ENCODE results near the gene NDUFS7. TPM values are rescaled to one million over a fixed set of nuclear protein-coding genes. Genes with fewer than 3 reads are reported as not detected.

Gene NDUFS7
- total and polyA plus RNA-seq, 9 of the 15 experiments (the other 6 are each of a cell fraction or from before 2014, with no cell fraction given), result 6.0 to 271 (median 60.6) TPM

DNA sequence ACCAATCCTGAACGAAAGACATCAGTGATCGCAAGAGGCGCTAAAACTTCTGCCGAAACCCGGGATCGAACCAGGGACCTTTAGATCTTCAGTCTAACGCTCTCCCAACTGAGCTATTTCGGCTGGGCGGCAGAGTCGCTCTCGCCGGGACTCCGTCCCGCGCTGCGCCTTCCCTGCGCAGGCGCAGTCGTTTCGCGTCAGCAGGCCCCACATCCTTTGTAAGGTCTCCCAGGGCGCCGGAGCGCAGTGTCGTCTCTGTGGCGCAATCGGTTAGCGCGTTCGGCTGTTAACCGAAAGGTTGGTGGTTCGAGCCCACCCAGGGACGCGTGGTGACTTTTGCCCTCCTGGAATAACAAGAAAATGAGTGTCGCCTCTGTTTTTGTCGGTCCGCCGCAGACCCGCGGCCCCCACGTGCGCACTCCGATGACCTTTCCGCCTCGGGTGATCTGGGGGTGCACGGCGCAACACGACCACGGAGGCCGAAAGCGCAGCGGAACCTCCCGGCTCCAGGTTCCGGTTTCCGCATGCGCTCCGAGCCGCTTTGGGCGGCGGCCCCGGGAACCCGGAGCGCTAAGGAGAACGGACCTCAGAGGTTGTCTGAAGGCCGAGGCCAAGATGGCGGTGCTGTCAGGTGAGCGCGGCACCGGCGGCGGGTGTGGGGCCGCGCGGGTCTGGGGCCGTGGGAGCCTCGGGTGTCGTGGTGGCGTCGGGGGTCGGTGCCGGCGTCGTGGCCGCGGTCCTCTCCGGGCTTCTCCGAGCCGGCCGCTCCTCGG lies at the start of gene NDUFS7 (continued):
- TF ChIP-seq, protein P1, sequence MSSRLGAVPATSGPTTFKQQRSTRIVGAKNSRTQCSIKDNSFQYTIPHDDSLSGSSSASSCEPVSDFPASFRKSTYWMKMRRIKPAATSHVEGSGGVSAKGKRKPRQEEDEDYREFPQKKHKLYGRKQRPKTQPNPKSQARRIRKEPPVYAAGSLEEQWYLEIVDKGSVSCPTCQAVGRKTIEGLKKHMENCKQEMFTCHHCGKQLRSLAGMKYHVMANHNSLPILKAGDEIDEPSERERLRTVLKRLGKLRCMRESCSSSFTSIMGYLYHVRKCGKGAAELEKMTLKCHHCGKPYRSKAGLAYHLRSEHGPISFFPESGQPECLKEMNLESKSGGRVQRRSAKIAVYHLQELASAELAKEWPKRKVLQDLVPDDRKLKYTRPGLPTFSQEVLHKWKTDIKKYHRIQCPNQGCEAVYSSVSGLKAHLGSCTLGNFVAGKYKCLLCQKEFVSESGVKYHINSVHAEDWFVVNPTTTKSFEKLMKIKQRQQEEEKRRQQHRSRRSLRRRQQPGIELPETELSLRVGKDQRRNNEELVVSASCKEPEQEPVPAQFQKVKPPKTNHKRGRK (tag; IDR thresholded peaks at IDR 0.05), result no peak
- 0 out of 2 replicates have a peak, but pooled peaks have one; percentile 66 for TF ChIP-seq ZNF12 (CRISPR knock-in tag; IDR thresholded peaks at IDR 0.05)
- peak; percentile 97 for TF ChIP-seq GATAD2B (IDR thresholded peaks at IDR 0.05; ENCODE audit: borderline replicate concordance)
- peak; percentile 50 for TF ChIP-seq EGR1 (conservative IDR thresholded peaks at IDR 0.05)
- peak in 1 of 2 experiments; percentile 88; a peak in 2 of 3 replicates for TF ChIP-seq CBX3 (IDR thresholded peaks at IDR 0.05; ENCODE audit: borderline replicate concordance in 1 of 2, low read length in 2 of 2)
- TF ChIP-seq MAZ (CRISPR knock-in tag; conservative IDR thresholded peaks at IDR 0.05 in 1 of 2, IDR thresholded peaks at IDR 0.05 in 1 of 2), result peak; percentile 87 to 97
- TF ChIP-seq POLR2B (IDR thresholded peaks at IDR 0.05; ENCODE audit: low read depth, partially characterized antibody), result peak; percentile 28
- peak; percentile 89; the same call in 1 of the 2 replicates for TF ChIP-seq PHF8 (IDR thresholded peaks at IDR 0.05; ENCODE audit: borderline replicate concordance, low read length)
- TF ChIP-seq PHB (CRISPR knock-in tag; IDR thresholded peaks at IDR 0.05), result peak; percentile 42; the same call in 1 of the 2 replicates
- TF ChIP-seq NONO (IDR thresholded peaks at IDR 0.05; ENCODE audit: low read depth in 2 of 2, low read length in 1 of 2), result peak; percentile 94 to 97
- TF ChIP-seq, protein P2, sequence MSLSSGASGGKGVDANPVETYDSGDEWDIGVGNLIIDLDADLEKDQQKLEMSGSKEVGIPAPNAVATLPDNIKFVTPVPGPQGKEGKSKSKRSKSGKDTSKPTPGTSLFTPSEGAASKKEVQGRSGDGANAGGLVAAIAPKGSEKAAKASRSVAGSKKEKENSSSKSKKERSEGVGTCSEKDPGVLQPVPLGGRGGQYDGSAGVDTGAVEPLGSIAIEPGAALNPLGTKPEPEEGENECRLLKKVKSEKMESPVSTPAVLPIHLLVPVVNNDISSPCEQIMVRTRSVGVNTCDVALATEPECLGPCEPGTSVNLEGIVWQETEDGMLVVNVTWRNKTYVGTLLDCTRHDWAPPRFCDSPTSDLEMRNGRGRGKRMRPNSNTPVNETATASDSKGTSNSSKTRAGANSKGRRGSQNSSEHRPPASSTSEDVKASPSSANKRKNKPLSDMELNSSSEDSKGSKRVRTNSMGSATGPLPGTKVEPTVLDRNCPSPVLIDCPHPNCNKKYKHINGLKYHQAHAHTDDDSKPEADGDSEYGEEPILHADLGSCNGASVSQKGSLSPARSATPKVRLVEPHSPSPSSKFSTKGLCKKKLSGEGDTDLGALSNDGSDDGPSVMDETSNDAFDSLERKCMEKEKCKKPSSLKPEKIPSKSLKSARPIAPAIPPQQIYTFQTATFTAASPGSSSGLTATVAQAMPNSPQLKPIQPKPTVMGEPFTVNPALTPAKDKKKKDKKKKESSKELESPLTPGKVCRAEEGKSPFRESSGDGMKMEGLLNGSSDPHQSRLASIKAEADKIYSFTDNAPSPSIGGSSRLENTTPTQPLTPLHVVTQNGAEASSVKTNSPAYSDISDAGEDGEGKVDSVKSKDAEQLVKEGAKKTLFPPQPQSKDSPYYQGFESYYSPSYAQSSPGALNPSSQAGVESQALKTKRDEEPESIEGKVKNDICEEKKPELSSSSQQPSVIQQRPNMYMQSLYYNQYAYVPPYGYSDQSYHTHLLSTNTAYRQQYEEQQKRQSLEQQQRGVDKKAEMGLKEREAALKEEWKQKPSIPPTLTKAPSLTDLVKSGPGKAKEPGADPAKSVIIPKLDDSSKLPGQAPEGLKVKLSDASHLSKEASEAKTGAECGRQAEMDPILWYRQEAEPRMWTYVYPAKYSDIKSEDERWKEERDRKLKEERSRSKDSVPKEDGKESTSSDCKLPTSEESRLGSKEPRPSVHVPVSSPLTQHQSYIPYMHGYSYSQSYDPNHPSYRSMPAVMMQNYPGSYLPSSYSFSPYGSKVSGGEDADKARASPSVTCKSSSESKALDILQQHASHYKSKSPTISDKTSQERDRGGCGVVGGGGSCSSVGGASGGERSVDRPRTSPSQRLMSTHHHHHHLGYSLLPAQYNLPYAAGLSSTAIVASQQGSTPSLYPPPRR (CRISPR knock-in tag; IDR thresholded peaks at IDR 0.05; ENCODE audit: borderline replicate concordance), result no peak
- TF ChIP-seq, protein P3, sequence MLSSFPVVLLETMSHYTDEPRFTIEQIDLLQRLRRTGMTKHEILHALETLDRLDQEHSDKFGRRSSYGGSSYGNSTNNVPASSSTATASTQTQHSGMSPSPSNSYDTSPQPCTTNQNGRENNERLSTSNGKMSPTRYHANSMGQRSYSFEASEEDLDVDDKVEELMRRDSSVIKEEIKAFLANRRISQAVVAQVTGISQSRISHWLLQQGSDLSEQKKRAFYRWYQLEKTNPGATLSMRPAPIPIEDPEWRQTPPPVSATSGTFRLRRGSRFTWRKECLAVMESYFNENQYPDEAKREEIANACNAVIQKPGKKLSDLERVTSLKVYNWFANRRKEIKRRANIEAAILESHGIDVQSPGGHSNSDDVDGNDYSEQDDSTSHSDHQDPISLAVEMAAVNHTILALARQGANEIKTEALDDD (IDR thresholded peaks at IDR 0.05), result peak; percentile 55; the same call in 1 of the 2 replicates
- peak; percentile 62; the same call in 1 of the 2 replicates for TF ChIP-seq MITF (IDR thresholded peaks at IDR 0.05)
- TF ChIP-seq DLX4 (CRISPR knock-in tag; IDR thresholded peaks at IDR 0.05), result no peak
- peak; percentile 100 for TF ChIP-seq ESRRA (IDR thresholded peaks at IDR 0.05; ENCODE audit: borderline replicate concordance, low read depth)
- no peak for TF ChIP-seq TCF15 (CRISPR knock-in tag; IDR thresholded peaks at IDR 0.05)
- no peak for TF ChIP-seq KLF16 (IDR thresholded peaks at IDR 0.05)
